Brain microvascular endothelial cell (primary cell): ENCODE results near the gene TMEM150B.

Experiments
- DNase-seq: peaks from one replicate; pipeline ENCODE4 v3.0.0-alpha.2; 2020
- H3K27ac ChIP-seq: fragments of 250-450 bp; sonication (Bioruptor Pico); 2 replicates; pipeline ENCODE4 v1.5.1; 2020; ENCODE audit warnings: mild to moderate bottlenecking, moderate library complexity
- H3K27me3 ChIP-seq: fragments of 250-450 bp; sonication (Bioruptor Pico); replicated peaks from 2 replicates; pipeline ENCODE4 v1.5.1; 2020; ENCODE audit warnings: mild to moderate bottlenecking
- H3K36me3 ChIP-seq: fragments of 250-450 bp; sonication (Bioruptor Pico); replicated peaks from 2 replicates; pipeline ENCODE4 v1.5.1; 2020; ENCODE audit warnings: mild to moderate bottlenecking
- H3K4me3 ChIP-seq: 2 replicates; pipeline ENCODE4 v1.5.1; 2011; ENCODE audit warnings: low read depth, mild to moderate bottlenecking, control low read depth, low read length, moderate library complexity
- in situ Hi-C: cut with HindIII; loops from 2 replicates; pipeline ENCODE4 v1.10.0; 2017; ENCODE audit warnings: low sequenced_read_pairs, low pct_ligation_motif_present
- TF ChIP-seq, protein P1 (sequence below): IDR thresholded peaks from 2 replicates; pipeline ENCODE4 v1.5.1; 2011; ENCODE audit warnings: low read depth, mild to moderate bottlenecking, moderate library complexity, low read length, control low read depth, inconsistent platforms; ENCODE audit errors: missing control alignments

The TMEM150B gene

DNA sequence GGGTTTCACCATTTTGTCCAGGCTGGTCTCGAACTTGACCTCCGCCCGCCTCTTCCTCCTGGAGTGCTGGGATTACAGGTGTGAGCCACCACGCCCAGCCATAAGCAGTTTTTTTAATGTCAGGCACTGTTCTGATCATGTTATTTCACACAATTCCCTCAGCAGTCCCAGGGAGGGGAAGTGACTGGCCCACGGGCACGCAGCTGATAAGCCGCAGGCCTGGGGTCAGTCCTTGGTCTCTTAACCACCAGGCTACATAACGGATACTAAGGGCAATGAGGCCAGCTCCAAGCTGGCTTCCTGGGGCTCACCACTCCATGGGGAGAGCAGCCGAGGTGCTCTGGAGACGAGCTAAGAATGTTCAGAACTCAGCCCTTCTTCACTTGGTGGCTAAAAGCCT, 27.9 kb downstream of the TMEM150B start:
- H3K4me3 ChIP-seq = no peak overlapping the region
- in situ Hi-C loops = no loop called here
- H3K27me3 ChIP-seq = no peaks in the 10 kb centered on the region
- peaks cover 11% of the 10 kb centered on the region for H3K36me3 ChIP-seq
- TF ChIP-seq, protein P1, sequence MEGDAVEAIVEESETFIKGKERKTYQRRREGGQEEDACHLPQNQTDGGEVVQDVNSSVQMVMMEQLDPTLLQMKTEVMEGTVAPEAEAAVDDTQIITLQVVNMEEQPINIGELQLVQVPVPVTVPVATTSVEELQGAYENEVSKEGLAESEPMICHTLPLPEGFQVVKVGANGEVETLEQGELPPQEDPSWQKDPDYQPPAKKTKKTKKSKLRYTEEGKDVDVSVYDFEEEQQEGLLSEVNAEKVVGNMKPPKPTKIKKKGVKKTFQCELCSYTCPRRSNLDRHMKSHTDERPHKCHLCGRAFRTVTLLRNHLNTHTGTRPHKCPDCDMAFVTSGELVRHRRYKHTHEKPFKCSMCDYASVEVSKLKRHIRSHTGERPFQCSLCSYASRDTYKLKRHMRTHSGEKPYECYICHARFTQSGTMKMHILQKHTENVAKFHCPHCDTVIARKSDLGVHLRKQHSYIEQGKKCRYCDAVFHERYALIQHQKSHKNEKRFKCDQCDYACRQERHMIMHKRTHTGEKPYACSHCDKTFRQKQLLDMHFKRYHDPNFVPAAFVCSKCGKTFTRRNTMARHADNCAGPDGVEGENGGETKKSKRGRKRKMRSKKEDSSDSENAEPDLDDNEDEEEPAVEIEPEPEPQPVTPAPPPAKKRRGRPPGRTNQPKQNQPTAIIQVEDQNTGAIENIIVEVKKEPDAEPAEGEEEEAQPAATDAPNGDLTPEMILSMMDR = no peak
- no peak overlapping the region for H3K27ac ChIP-seq
- no peak for DNase-seq

DNA sequence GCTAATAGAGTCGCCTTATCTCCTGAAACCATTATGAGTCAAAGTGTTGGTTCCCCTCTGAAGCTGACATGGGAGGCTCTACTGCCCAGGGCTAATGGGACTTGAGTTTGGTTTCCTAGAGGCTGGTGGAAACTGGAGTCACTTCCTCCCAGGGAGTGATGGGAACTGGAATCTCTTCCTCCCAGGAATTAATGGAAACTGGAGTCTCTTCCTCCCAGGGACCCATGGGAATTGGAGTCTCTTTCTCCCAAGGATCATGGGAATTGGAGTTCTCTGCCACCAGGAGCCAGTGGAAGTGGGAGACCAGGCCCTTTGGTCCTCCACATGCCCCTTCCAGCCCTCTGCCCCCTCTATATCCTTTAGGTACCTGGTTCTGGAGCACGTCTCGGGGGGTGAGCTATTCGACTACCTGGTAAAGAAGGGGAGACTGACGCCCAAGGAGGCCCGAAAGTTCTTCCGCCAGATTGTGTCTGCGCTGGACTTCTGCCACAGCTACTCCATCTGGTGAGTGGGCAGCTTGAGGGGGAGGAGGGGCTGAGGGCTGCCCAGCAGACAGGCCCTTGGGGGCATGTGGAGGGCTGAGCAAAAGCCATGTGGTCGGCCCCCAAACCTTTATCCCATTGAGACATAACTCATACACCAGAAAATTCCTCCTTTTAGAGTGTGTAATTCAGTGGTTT, 35.9 kb downstream of the TMEM150B start:
- in situ Hi-C loops = no loop called here
- H3K4me3 ChIP-seq = no peak overlapping the region
- DNase-seq = no peak
- H3K36me3 ChIP-seq = peaks cover 9% of the 10 kb centered on the region
- TF ChIP-seq, protein P1 = no peak
- H3K27me3 ChIP-seq = no peaks in the 10 kb centered on the region
- H3K27ac ChIP-seq = no peak overlapping the region

DNA sequence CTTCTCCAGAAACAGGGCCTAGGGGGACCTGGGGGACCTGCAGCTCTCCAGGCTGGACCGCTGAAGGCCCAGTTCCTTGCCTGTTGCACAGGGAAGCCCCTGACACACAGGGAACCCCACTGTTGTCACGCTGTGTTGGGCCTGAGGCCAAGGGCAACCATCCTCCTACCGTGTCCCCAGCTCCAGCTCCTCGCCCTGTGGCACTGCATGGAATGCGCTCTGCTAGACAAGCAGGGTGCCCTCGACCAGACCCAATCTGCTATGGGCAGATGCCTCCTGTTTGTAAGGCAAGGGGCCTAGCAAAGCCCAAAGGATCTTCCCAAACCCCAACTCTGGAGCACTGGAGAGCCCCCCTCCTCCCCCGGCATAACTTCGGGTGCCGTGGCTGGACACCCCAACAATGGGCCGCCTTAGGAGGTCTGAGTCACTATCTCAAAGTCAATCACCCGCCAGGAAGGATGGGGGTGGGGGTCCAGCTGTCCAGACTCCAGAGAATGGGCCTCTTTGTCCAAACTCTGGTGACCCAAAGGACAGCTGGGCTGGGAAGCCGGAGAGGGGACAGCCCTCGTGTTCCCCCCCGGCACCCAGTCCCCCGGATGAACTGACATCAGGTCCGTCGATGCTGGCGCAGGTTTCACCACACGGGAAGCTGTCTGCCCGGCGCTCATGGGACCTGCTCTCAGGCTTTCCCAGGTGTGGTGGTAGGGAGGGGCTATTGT, 37.6 kb downstream of the TMEM150B start:
- Histone ChIP-seq H3K36me3 (peaks cover 6% of the 10 kb centered on the region), H3K27me3 (no peaks in the 10 kb centered on the region), H3K27ac (no peak overlapping the region), H3K4me3 (no peak overlapping the region)
- TF ChIP-seq, protein P1 = no peak
- DNase-seq = no peak
- in situ Hi-C loops = no loop called here

DNA sequence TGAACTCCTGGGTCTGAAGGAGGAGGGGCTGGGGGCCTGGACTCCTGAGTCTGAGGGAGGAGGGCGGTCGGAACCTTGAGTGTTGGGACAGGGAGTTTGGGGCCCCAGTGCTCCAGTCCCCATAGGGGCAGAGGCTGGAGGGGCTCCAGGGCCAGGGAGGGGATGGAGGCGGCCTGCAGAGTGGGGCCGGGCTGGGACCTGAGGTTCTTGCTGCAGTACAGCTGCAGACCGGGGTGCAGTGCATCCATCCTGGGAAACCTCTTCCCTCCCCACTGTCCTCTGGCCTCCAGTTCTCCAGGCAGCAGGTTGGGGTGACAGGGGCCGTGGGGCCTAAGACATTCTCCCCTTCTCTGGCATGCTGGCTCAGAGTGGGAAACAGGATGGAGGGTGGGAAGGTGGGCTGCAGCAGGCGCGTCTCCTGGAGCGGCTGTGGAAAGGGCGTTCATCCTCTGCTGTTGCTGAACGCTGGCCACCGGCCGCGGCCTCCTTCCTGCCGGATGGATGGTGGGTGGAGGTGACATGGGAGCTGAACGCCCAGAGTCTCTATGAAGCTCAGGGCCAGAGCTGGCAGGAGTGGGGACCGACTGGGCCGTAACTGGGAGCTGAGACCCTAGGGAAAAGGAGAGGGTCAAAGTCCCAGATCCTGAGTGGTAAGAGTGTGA, 39.8 kb downstream of the TMEM150B start:
- Histone ChIP-seq H3K27me3 (no peaks in the 10 kb centered on the region), H3K36me3 (peaks cover 6% of the 10 kb centered on the region), H3K27ac (no peak overlapping the region), H3K4me3 (peak overlapping the region; percentile 29)
- in situ Hi-C loops = no loop called here
- TF ChIP-seq, protein P1 = no peak
- DNase-seq = no peak

DNA sequence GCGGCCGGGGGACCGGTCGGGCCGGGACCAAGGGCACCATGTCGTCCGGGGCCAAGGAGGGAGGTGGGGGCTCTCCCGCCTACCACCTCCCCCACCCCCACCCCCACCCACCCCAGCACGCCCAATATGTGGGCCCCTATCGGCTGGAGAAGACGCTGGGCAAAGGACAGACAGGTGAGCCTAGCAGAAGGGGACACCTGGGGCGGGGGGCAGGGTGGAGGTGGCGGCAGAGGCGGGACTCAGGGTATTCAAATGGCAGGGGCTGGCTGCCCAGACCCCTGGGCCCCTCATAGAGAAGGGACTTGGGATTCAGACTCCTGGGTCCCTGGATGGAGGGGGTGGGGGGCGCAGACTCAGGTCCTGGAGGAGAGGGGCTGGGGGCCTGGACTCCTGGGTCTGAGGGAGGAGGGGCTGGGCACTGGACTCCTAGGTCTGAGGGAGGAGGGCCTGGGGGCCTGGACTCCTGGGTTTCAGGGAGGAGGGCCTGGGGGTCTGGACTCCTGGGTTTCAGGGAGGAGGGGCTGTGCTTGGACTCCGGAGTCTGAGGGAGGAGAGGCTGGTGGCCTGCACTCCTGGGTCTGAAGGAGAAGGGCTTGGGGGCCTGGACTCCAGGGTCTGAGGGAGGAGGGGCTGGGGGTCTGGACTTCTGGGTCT, 40.6 kb downstream of the TMEM150B start:
- peak overlapping the region; percentile 45 for H3K4me3 ChIP-seq
- TF ChIP-seq, protein P1 = no peak
- no peaks in the 10 kb centered on the region for H3K27me3 ChIP-seq
- peaks cover 4% of the 10 kb centered on the region for H3K36me3 ChIP-seq
- no peak overlapping the region for H3K27ac ChIP-seq
- in situ Hi-C loops = no loop called here
- DNase-seq = no peak
